Naive thymus-derived CD4-positive, alpha-beta T cell (primary cell): ENCODE data around the gene ZP4. TPM values are rescaled to one million over a fixed set of nuclear protein-coding genes. Genes with fewer than 3 reads are reported as not detected.
"Not testable (repeated sequence)": the region's sequence is repeated elsewhere in the genome, so short reads cannot be mapped to it uniquely, and the experiment has no call there.

Source experiments
- ATAC-seq: fragments of 150-1000 bp; cut with Tn5 transposase; 2 replicates; pipeline ENCODE4 v1.10.0; 2021; ENCODE audit warnings: mild to moderate bottlenecking, moderate library complexity
- CTCF ChIA-PET: fragments of 350-600 bp; sonication (Branson Sonifier 250); formaldehyde crosslinking; loops from one replicate; lab custom pipeline; 2021; ENCODE audit warnings: antibody characterized with exemption; lab: Charles Lee
- POLR2A ChIA-PET: fragments of 350-600 bp; sonication (Branson Sonifier 250); formaldehyde crosslinking; loops from one replicate; lab custom pipeline; 2021; ENCODE audit warnings: antibody characterized with exemption, inconsistent platforms; lab: Charles Lee
- DNase-seq, 9 donors: peaks; one replicate each; pipeline versions ENCODE4 v3.0.0 to v3.0.0-alpha.2; 2020 to 2022; ENCODE audit warnings: mixed read lengths in 1 of 9
- H3K27ac ChIP-seq: one replicate; pipeline ENCODE4 v1.7.0; 2013; ENCODE audit warnings: mild to moderate bottlenecking, low read depth, low read length, moderate library complexity
- H3K27me3 ChIP-seq, 2 donors: one replicate each; pipeline ENCODE4 v1.7.0; 2013; ENCODE audit warnings: low read length in 2 of 2, mild to moderate bottlenecking in 2 of 2, moderate library complexity in 2 of 2; ENCODE audit not compliant: control insufficient read depth in 2 of 2, insufficient read depth in 2 of 2
- H3K36me3 ChIP-seq, 3 experiments: 1 replicate in 2 of 3; 2 replicates in 1 of 3; pipeline ENCODE4 v1.7.0; 2013; ENCODE audit warnings: low read length in 3 of 3, mild to moderate bottlenecking in 3 of 3, moderate library complexity in 1 of 3; ENCODE audit not compliant: insufficient read depth in 3 of 3, control insufficient read depth in 2 of 3
- H3K4me1 ChIP-seq, 2 donors: one replicate each; pipeline ENCODE4 v1.7.0; 2013; ENCODE audit warnings: low read length in 2 of 2, mild to moderate bottlenecking in 2 of 2, moderate library complexity in 1 of 2; ENCODE audit not compliant: control insufficient read depth in 2 of 2, insufficient read depth in 2 of 2
- H3K4me3 ChIP-seq: 2 replicates; pipeline ENCODE4 v1.7.0; 2013; ENCODE audit warnings: mild to moderate bottlenecking, low read length
- H3K9me3 ChIP-seq, 3 experiments: 1 replicate in 2 of 3; 2 replicates in 1 of 3; pipeline ENCODE4 v1.7.0; 2013; ENCODE audit warnings: low read length in 3 of 3; ENCODE audit not compliant: control insufficient read depth in 2 of 3
- H3K27ac Mint-ChIP-seq, 9 donors: one replicate each; pipeline ENCODE4 v1.8.0; 2020 to 2022; ENCODE audit warnings: mixed read lengths in 9 of 9, mild to moderate bottlenecking in 8 of 9, moderate library complexity in 5 of 9, inconsistent platforms in 2 of 9
- H3K27me3 Mint-ChIP-seq, 5 donors: one replicate each; pipeline ENCODE4 v1.8.0; 2021 to 2022; ENCODE audit warnings: mixed read lengths in 5 of 5, mild to moderate bottlenecking in 1 of 5
- H3K36me3 Mint-ChIP-seq, 5 donors: one replicate each; pipeline ENCODE4 v1.8.0; 2020 to 2022; ENCODE audit warnings: mixed read lengths in 5 of 5, mild to moderate bottlenecking in 3 of 5, inconsistent platforms in 1 of 5
- H3K4me1 Mint-ChIP-seq, 7 donors: one replicate each; pipeline ENCODE4 v1.8.0; 2020 to 2022; ENCODE audit warnings: mixed read lengths in 7 of 7, mild to moderate bottlenecking in 3 of 7, inconsistent platforms in 1 of 7
- H3K4me3 Mint-ChIP-seq, 10 donors: one replicate each; pipeline ENCODE4 v1.8.0; 2020 to 2022; ENCODE audit warnings: mild to moderate bottlenecking in 10 of 10, mixed read lengths in 10 of 10, moderate library complexity in 6 of 10, inconsistent platforms in 2 of 10
- H3K9me3 Mint-ChIP-seq, 11 donors: one replicate each; pipeline ENCODE4 v1.8.0; 2020 to 2022; ENCODE audit warnings: mixed read lengths in 11 of 11, mild to moderate bottlenecking in 4 of 11, inconsistent platforms in 1 of 11, moderate library complexity in 1 of 11
- intact Hi-C, 2 donors: fragments of 100-400 bp; cut with micrococcal nuclease; formaldehyde crosslinking; loops; one replicate each; pipeline ENCODE4 v1.15.1; 2023
- polyA plus RNA-seq, 2 donors: library from polyadenylated mRNA; unstranded; fragments of 300-500 nt; fragmentation: Illumina TruSeq; gene quantifications; one replicate each; pipeline ENCODE4 v1.2.3, GENCODE V29; 2021
- total RNA-seq, 6 experiments: library from RNA in 5 of 6; stranded (reverse) in 5 of 6; gene quantifications; 1 replicate in 5 of 6; 2 replicates in 1 of 6; pipeline ENCODE4 v1.2.3 and lab custom pipeline; 2021 to 2026

Gene ZP4
- total and polyA plus RNA-seq, 7 experiments from 2014 or later = not detected

DNA sequence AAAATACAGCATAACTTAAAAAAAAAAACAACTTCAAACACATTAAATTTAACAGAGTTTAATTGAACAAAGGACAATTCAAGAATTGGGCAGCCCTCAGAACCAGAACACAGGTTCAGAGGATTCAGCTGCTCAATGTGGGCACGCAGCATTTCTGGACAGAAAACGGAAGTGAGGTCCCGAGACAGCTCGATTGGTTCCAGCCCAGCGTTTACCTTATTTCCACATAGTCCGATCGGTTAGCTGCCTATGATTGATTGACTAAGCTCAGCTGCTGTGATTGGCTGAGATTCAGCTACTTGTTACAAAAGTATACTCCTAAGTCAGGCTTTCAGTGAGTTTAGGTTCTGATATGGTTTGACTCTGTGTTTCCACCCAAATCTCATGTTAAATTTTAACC, 33.3 kb downstream of the ZP4 start:
- Mint-ChIP-seq H3K4me3 (no peak overlapping the region), H3K27me3 (peaks cover 0 to 7% (median 5%) of the 10 kb centered on the region in 5 donors), H3K9me3 (peaks cover 0 to 7% (median 3%) of the 10 kb centered on the region in 11 donors), H3K4me1 (no peaks in the 10 kb centered on the region), H3K27ac (no peak overlapping the region), H3K36me3 (no peaks in the 10 kb centered on the region)
- Histone ChIP-seq H3K36me3 (no peaks in the 10 kb centered on the region), H3K27me3 (no peaks in the 10 kb centered on the region), H3K27ac (no peak overlapping the region), H3K9me3 (no peaks in the 10 kb centered on the region), H3K4me1 (no peaks in the 10 kb centered on the region), H3K4me3 (no peak overlapping the region)
- DNase-seq (no peak), ATAC-seq (no peak)
- intact Hi-C loops = no loop called here
- ChIA-PET POLR2A (no interaction called here), CTCF (interaction anchor here (0.5 kb wide), 1 partner anchor 64 kb away, joined by 3 read pairs; no protein-coding TSS in a partner anchor)

DNA sequence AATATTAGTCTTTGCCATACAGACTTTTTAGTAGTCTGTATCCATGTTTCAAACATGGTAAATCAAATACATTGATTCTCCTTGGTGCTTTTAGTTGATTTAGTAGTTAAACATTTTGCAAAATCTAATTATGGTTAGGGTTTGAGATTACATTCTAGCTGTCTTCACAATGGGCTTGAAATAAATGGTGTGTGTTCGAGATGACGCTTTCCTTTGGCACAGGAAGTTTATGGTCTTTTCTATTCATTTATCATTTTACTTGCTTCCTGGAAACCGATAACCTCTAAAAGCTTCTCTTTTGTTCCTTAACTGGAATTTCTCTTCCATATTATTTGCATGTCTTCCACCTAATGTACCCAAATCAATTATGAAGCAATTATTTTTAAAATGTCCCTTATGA, 38.4 kb downstream of the ZP4 start:
- intact Hi-C loops = no loop called here
- Histone ChIP-seq H3K27ac (no peak overlapping the region), H3K4me1 (no peaks in the 10 kb centered on the region), H3K4me3 (no peak overlapping the region), H3K36me3 (no peaks in the 10 kb centered on the region), H3K27me3 (no peaks in the 10 kb centered on the region), H3K9me3 (no peaks in the 10 kb centered on the region)
- Mint-ChIP-seq H3K4me1 (no peaks in the 10 kb centered on the region), H3K36me3 (no peaks in the 10 kb centered on the region), H3K9me3 (peaks cover 0 to 11% (median 4%) of the 10 kb centered on the region in 11 donors), H3K27ac (no peak overlapping the region), H3K4me3 (no peak overlapping the region), H3K27me3 (peaks cover 0 to 5% (median 0%) of the 10 kb centered on the region in 5 donors)
- ATAC-seq = no peak
- no peak for DNase-seq
- CTCF ChIA-PET = no interaction called here
- POLR2A ChIA-PET = no interaction called here

DNA sequence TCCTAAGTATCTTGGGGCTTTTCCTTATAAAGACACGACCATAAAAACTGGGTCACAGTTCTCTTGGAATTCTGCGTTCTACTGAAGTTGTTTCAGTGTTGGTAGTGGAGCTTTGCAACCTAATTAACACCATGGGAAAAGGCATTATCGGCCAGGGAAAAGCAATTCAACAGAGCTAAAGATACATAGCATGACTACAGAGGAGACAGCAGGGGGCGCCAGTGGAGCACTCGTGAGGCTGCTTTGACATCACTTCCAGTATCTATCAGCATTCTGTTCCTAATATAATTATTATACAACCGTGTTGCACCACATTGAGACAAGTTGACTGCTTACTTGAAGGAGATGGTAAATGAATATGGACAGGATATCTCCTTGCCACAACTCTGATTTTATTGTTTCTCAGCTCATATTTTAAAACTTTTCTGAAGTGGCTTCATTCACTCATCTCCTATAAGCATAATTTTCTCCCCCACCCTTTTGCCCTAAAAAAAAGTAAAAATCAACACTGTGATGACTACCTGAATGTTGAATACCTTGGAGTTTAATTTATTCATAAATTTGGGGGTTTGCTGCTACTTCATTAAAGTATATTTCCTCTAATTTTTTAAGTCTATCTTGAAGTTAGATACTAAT, 39.4 kb downstream of the ZP4 start:
- no peaks in the 10 kb centered on the region for H3K4me1 ChIP-seq
- H3K27ac Mint-ChIP-seq = no peak overlapping the region
- H3K4me1 Mint-ChIP-seq = no peaks in the 10 kb centered on the region
- peaks cover 0 to 5% (median 0%) of the 10 kb centered on the region in 5 donors for H3K27me3 Mint-ChIP-seq
- H3K4me3 ChIP-seq = no peak overlapping the region
- H3K36me3 ChIP-seq = no peaks in the 10 kb centered on the region
- H3K4me3 Mint-ChIP-seq = no peak overlapping the region
- no peak for DNase-seq
- intact Hi-C loops = no loop called here
- H3K27ac ChIP-seq = no peak overlapping the region
- CTCF ChIA-PET = no interaction called here
- POLR2A ChIA-PET = no interaction called here
- no peak for ATAC-seq
- H3K9me3 Mint-ChIP-seq = peaks cover 0 to 16% (median 5%) of the 10 kb centered on the region in 11 donors
- no peaks in the 10 kb centered on the region for H3K36me3 Mint-ChIP-seq
- no peaks in the 10 kb centered on the region for H3K9me3 ChIP-seq
- H3K27me3 ChIP-seq = no peaks in the 10 kb centered on the region

DNA sequence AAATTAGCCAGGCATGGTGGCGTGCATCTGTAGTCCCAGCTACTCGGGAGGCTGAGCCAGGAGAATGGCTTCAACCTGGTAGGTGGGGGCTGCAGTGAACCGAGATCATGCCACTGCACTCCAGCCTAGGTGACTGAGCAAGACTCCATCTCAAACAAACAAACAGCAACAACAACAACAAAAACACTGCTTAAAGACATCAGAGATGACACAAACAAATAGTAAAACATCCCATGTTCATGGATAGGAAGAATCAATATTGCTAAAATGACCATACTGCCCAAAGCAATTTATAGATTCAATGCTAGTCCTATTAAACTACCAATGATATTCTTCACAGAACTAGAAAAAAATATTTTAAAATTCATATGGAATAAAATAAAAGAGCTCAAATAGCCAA, 47.2 kb downstream of the ZP4 start:
- DNase-seq, H3K4me3 Mint-ChIP-seq, H3K36me3 ChIP-seq, ATAC-seq, H3K9me3 ChIP-seq, H3K4me1 Mint-ChIP-seq, H3K27ac ChIP-seq, H3K4me3 ChIP-seq, H3K27me3 Mint-ChIP-seq, CTCF ChIA-PET, H3K36me3 Mint-ChIP-seq, intact Hi-C loops, H3K27me3 ChIP-seq, H3K27ac Mint-ChIP-seq, H3K4me1 ChIP-seq, POLR2A ChIA-PET: not testable (repeated sequence)
- peaks cover 0 to 19% (median 5%) of the 10 kb centered on the region in 11 donors for H3K9me3 Mint-ChIP-seq

DNA sequence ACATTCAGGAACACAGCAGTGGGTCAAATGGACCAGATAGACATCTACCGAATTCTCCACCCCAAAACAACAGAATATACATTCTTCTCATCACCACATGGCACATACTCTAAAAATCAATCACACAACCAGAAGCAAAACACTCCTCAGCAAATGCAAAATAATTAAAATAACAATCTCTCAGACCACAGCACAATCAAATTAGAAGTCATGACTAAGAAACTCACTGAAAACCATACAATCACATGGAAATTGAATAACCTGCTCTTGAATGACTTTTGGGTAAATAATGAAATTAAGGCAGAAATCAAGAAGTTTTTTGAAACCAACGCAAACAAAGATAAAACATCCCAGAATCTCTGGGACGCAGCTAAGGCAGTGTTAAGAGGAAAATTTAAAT, 49.2 kb downstream of the ZP4 start:
- ChIA-PET CTCF (no interaction called here), POLR2A (no interaction called here)
- peaks cover 0 to 4% (median 0%) of the 10 kb centered on the region in 5 donors for H3K27me3 Mint-ChIP-seq
- no peak for DNase-seq
- H3K36me3 ChIP-seq = no peaks in the 10 kb centered on the region
- no peaks in the 10 kb centered on the region for H3K36me3 Mint-ChIP-seq
- ATAC-seq = no peak
- no peaks in the 10 kb centered on the region for H3K4me1 Mint-ChIP-seq
- H3K4me3 Mint-ChIP-seq = no peak overlapping the region
- no peaks in the 10 kb centered on the region for H3K9me3 ChIP-seq
- H3K27ac Mint-ChIP-seq = no peak overlapping the region
- H3K4me1 ChIP-seq = no peaks in the 10 kb centered on the region
- no peaks in the 10 kb centered on the region for H3K27me3 ChIP-seq
- H3K9me3 Mint-ChIP-seq = peaks cover 0 to 15% (median 2%) of the 10 kb centered on the region in 11 donors
- H3K4me3 ChIP-seq = no peak overlapping the region
- intact Hi-C loops = no loop called here
- no peak overlapping the region for H3K27ac ChIP-seq

DNA sequence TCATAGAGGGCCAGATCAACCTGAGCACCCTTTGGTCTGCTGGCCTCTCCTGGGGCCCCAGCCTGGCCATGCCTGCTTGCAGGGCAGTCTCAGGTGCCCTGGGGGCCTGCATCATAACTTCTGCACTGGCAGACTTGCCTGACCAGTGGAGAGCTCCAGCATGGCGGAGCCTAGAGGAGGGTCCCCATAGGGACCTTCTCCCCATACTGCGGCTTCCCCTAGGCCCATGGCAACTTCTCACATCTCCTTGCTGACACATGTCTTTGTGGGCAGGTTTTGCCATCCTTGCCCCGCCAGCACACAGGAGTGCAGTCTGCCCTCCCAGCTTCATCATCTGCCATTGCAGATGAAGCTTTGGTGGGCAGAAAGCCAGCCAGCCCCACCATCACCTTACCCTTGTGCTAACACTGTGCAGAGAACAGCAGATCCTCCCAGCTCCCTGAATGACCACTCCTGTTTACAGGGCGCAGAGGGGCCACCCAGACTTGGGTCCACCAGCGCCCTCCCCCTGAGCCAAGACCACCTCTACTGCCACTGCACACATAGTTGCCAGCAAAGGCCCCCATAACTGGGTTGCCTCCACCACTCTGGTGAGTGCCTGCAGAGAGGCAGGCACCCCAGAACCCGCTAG, 51.7 kb downstream of the ZP4 start:
- Histone ChIP-seq H3K4me1 (no peaks in the 10 kb centered on the region), H3K36me3 (no peaks in the 10 kb centered on the region), H3K4me3 (no peak overlapping the region), H3K27ac (no peak overlapping the region), H3K9me3 (no peaks in the 10 kb centered on the region), H3K27me3 (no peaks in the 10 kb centered on the region)
- H3K27me3 Mint-ChIP-seq = peaks cover 0 to 9% (median 0%) of the 10 kb centered on the region in 5 donors
- no peak overlapping the region for H3K27ac Mint-ChIP-seq
- intact Hi-C loops = no loop called here
- DNase-seq (no peak), ATAC-seq (no peak)
- POLR2A ChIA-PET = no interaction called here
- no peaks in the 10 kb centered on the region for H3K36me3 Mint-ChIP-seq
- no peaks in the 10 kb centered on the region for H3K4me1 Mint-ChIP-seq
- H3K9me3 Mint-ChIP-seq = peaks cover 0 to 10% (median 2%) of the 10 kb centered on the region in 11 donors
- CTCF ChIA-PET = no interaction called here
- no peak overlapping the region for H3K4me3 Mint-ChIP-seq

DNA sequence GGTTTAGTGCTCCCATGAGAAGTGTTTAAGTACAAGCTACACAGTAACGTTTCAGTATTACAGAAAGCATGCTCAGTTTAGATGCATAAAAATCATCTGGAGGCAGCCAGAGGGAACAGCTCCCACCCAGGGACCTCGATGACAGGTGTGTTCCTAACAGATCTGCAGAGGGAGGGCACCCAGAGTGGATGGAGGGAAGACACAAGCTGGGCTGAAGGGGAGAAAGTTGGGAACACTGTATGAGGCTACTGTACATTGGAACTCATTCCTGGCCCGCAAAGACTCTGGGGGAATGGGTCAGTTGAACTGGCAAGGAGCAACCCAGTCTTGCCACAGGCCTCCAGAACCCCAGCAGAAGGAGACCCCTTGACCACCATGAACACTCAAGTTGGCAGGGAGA, 52.4 kb downstream of the ZP4 start:
- H3K27me3 ChIP-seq = no peaks in the 10 kb centered on the region
- POLR2A ChIA-PET = no interaction called here
- Mint-ChIP-seq H3K9me3 (peaks cover 0 to 10% (median 2%) of the 10 kb centered on the region in 11 donors), H3K4me1 (no peaks in the 10 kb centered on the region), H3K36me3 (no peaks in the 10 kb centered on the region), H3K27ac (no peak overlapping the region), H3K27me3 (peaks cover 0 to 9% (median 0%) of the 10 kb centered on the region in 5 donors), H3K4me3 (no peak overlapping the region)
- no peak overlapping the region for H3K27ac ChIP-seq
- ATAC-seq (no peak), DNase-seq (no peak)
- no peaks in the 10 kb centered on the region for H3K36me3 ChIP-seq
- CTCF ChIA-PET = no interaction called here
- no peaks in the 10 kb centered on the region for H3K4me1 ChIP-seq
- intact Hi-C loops = no loop called here
- no peak overlapping the region for H3K4me3 ChIP-seq
- no peaks in the 10 kb centered on the region for H3K9me3 ChIP-seq
